Measurements from ENCODE around the gene KCNN3. TPM values are rescaled to one million over a fixed set of nuclear protein-coding genes. Genes with fewer than 3 reads are reported as not detected.

Gene KCNN3
- total RNA-seq, 2 donors from 2014 or later, result 0.04 to 0.32 TPM

Other genes with a start within 250 kb of the KCNN3 start
- 10 to 100 TPM; 12.2 to 34.2 TPM for gene PMVK, start 66.4 kb upstream of the KCNN3 start, total RNA-seq
- 10 to 100 TPM; 40.9 to 41.1 TPM for gene PBXIP1, start 85.8 kb upstream of the KCNN3 start, total RNA-seq
- gene PYGO2, start 91.5 kb upstream of the KCNN3 start, total RNA-seq, result 10 to 100 TPM; 27.7 to 55.3 TPM
- 10 to 100 TPM; 50.3 to 76.2 TPM for gene SHC1, start 100.5 kb upstream of the KCNN3 start, total RNA-seq
- gene CKS1B, start 104.4 kb upstream of the KCNN3 start, total RNA-seq, result 100 to 1,000 TPM; 202 to 308 TPM
- 10 to 100 TPM; 40.8 to 41.9 TPM for gene FLAD1, start 113.1 kb upstream of the KCNN3 start, total RNA-seq
- under 1 TPM; 0.66 to 0.68 TPM for gene LENEP, start 123.3 kb upstream of the KCNN3 start, total RNA-seq
- gene ZBTB7B, start 132.5 kb upstream of the KCNN3 start, total RNA-seq, result 100 to 1,000 TPM in 1 of 2 donors, 10 to 100 TPM in 1; 97.4 to 184 TPM
- gene DCST2, start 163.5 kb upstream of the KCNN3 start, total RNA-seq, result 1 to 10 TPM; 1.5 to 1.8 TPM
- under 1 TPM in 1 of 2 donors, not detected in 1; 0.34 TPM for gene DCST1, start 163.5 kb upstream of the KCNN3 start, total RNA-seq
- 10 to 100 TPM; 49.9 to 52.8 TPM for gene ADAM15, start 181.0 kb upstream of the KCNN3 start, total RNA-seq
- gene EFNA4, start 193.5 kb upstream of the KCNN3 start, total RNA-seq, result 1 to 10 TPM; 5.7 to 9.5 TPM
- 10 to 100 TPM in 1 of 2 donors, 1 to 10 TPM in 1; 1.7 to 12.6 TPM for gene EFNA3, start 208.6 kb upstream of the KCNN3 start, total RNA-seq